HL-60 (cell line): ENCODE measurements around the gene WDR27.
A peak's percentile ranks its signal among the peaks of the same experiment; 100 is the strongest.

Experiments used
- DNase-seq, 2 experiments: peaks; one replicate each; pipeline ENCODE4 v3.0.0-alpha.2; 2010 to 2020; ENCODE audit warnings: low read depth in 1 of 2, low spot score in 1 of 2
- H3K27ac ChIP-seq: fragments of 250-450 bp; sonication (Bioruptor Pico); replicated peaks from 2 replicates; pipeline ENCODE4 v1.5.1; 2020; ENCODE audit warnings: mild to moderate bottlenecking, moderate library complexity
- H3K27me3 ChIP-seq: fragments of 250-450 bp; sonication (Bioruptor Pico); 2 replicates; pipeline ENCODE4 v1.5.1; 2021; ENCODE audit warnings: mild to moderate bottlenecking, moderate library complexity; ENCODE audit not compliant: insufficient read depth, poor library complexity, severe bottlenecking
- H3K4me3 ChIP-seq: replicated peaks from 2 replicates; pipeline ENCODE4 v1.5.1; 2011; ENCODE audit warnings: mild to moderate bottlenecking, control low read depth, low read length; ENCODE audit not compliant: insufficient read depth
- CTCF ChIP-seq: IDR thresholded peaks from one replicate; pipeline ENCODE4 v1.5.1; 2011; ENCODE audit warnings: low read length, control low read depth, inconsistent platforms; ENCODE audit not compliant: insufficient read depth
- GABPA ChIP-seq: IDR thresholded peaks from 2 replicates; pipeline ENCODE4 v1.6.1; 2012; ENCODE audit warnings: low read depth
- POLR2AphosphoS5 ChIP-seq: IDR thresholded peaks from 2 replicates; pipeline ENCODE4 v1.6.1; 2012; ENCODE audit warnings: low read depth
- REST ChIP-seq: IDR thresholded peaks from 2 replicates; pipeline ENCODE4 v1.6.1; 2012; ENCODE audit warnings: low read depth; ENCODE audit not compliant: insufficient replicate concordance
- SPI1 ChIP-seq: IDR thresholded peaks from 2 replicates; pipeline ENCODE4 v1.6.1; 2012; ENCODE audit warnings: low read depth, mild to moderate bottlenecking, borderline replicate concordance

The WDR27 gene

GRCh38 chr6:169409742-169410312 lies 292.0 kb downstream of the WDR27 start:
- no peak for TF ChIP-seq REST
- no peak for TF ChIP-seq SPI1
- no peak for TF ChIP-seq GABPA
- TF ChIP-seq CTCF: no peak
- TF ChIP-seq POLR2AphosphoS5: no peak
- Histone ChIP-seq H3K27ac (no peak overlapping the region), H3K27me3 (no peaks in the 10 kb centered on the region), H3K4me3 (no peak overlapping the region)
- peak; percentile 39 for DNase-seq

DNA sequence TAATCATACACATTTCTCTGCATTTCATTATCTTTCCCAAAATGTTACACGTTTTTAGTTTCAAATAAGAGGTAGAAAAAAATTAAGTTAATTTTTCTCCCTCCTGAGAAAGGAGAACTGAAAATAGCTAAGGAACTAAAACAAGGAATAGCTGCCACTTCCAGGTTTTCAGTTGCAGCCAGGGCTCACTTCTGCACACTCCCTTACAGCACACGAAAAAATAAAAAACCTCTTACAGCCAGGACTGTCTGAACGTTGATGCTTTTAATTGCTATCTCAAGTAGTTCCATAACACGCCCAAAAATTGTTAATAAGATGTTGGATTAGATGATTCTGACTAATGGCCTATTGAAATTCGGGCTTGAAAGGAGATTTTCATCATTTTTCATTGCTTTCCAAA lies 294.5 kb downstream of the WDR27 start:
- H3K27ac ChIP-seq: no peak overlapping the region
- TF ChIP-seq GABPA (no peak), POLR2AphosphoS5 (no peak), SPI1 (no peak), CTCF (no peak), REST (no peak)
- H3K27me3 ChIP-seq: no peaks in the 10 kb centered on the region
- DNase-seq: no peak
- no peak overlapping the region for H3K4me3 ChIP-seq
